Measurements from ENCODE around the gene RNF43.

- TF ChIP-seq EZH2 (IDR thresholded peaks at IDR 0.05) (no peak), POLR2AphosphoS5 (IDR thresholded peaks at IDR 0.05; ENCODE audit: borderline replicate concordance, low read depth, low read length) (no peak)
Measured at GRCh38 chr17:58384897-58385296, 32.4 kb downstream of the RNF43 start.

Data from SK-N-MC (cell line).